Smooth muscle cell (in vitro differentiated cells): ENCODE results near the gene SENP8. TPM values are rescaled to one million over a fixed set of nuclear protein-coding genes. Genes with fewer than 3 reads are reported as not detected.
A peak's percentile ranks its signal among the peaks of the same experiment; 100 is the strongest.

Experiments used
- DNase-seq: peaks from one replicate; lab custom pipeline; 2025; ENCODE audit not compliant: unreplicated experiment; lab: John Stamatoyannopoulos, UW
- H2AFZ ChIP-seq: fragments of 200-600 bp; sonication (generic); 2 replicates; pipeline ENCODE4 v1.6.0; 2016; ENCODE audit warnings: antibody characterized with exemption, low read depth, mild to moderate bottlenecking
- H3F3A ChIP-seq: fragments of 200-600 bp; sonication (generic); 2 replicates; pipeline ENCODE4 v1.6.0; 2017; ENCODE audit warnings: antibody characterized with exemption, low read depth
- H3K27ac ChIP-seq: fragments of 200-600 bp; sonication (generic); 2 replicates; pipeline ENCODE4 v1.5.1; 2016; ENCODE audit warnings: low read depth, mild to moderate bottlenecking
- H3K27me3 ChIP-seq: fragments of 200-600 bp; sonication (generic); 2 replicates; pipeline ENCODE4 v1.6.1; 2016; ENCODE audit warnings: low read depth, mild to moderate bottlenecking
- H3K36me3 ChIP-seq: fragments of 200-600 bp; sonication (generic); 2 replicates; pipeline ENCODE4 v1.5.1; 2016; ENCODE audit warnings: low read depth
- H3K4me1 ChIP-seq: fragments of 200-600 bp; sonication (generic); 2 replicates; pipeline ENCODE4 v1.5.1; 2016; ENCODE audit warnings: low read depth
- H3K4me2 ChIP-seq: fragments of 200-600 bp; sonication (generic); 2 replicates; pipeline ENCODE4 v1.6.0; 2016; ENCODE audit warnings: mild to moderate bottlenecking
- H3K4me3 ChIP-seq: fragments of 200-600 bp; sonication (generic); 2 replicates; pipeline ENCODE4 v1.5.1; 2016; ENCODE audit warnings: mild to moderate bottlenecking
- H3K79me2 ChIP-seq: fragments of 200-600 bp; sonication (generic); 2 replicates; pipeline ENCODE4 v1.6.0; 2016; ENCODE audit warnings: low read depth, mild to moderate bottlenecking
- H3K9ac ChIP-seq: fragments of 200-600 bp; sonication (generic); 2 replicates; pipeline ENCODE4 v1.6.0; 2016; ENCODE audit warnings: low read depth
- H3K9me3 ChIP-seq: fragments of 200-600 bp; sonication (generic); replicated peaks from 2 replicates; pipeline ENCODE4 v1.5.1; 2016; ENCODE audit warnings: low read depth
- H4K20me1 ChIP-seq: fragments of 200-600 bp; sonication (generic); 2 replicates; pipeline ENCODE4 v1.6.0; 2016; ENCODE audit warnings: low read depth
- WGBS: methylation state at CpG from one replicate; pipeline ENCODE4 v1.1.7; 2016; ENCODE audit warnings: low lambda C conversion rate; 5-methylcytosine and 5-hydroxymethylcytosine counted together
- polyA plus RNA-seq: library from polyadenylated mRNA; unstranded; fragments of >200 nt; fragmentation: Nextera tagmentation; extraction: Ambion mirVana; gene quantifications from 2 replicates; pipeline ENCODE4 v1.2.1, GENCODE V29; 2016
- total RNA-seq: library from RNA; depleted of rRNA; stranded (reverse); fragments of >200 nt; gene quantifications from 2 replicates; pipeline ENCODE4 v1.2.3, GENCODE V29; 2014
- TF ChIP-seq, protein P1 (sequence below): fragments of 200-600 bp; sonication (generic); IDR thresholded peaks from 2 replicates; pipeline ENCODE4 v1.5.1; 2017; ENCODE audit warnings: borderline replicate concordance, mild to moderate bottlenecking, antibody characterized with exemption; ENCODE audit not compliant: insufficient read depth, poor library complexity, severe bottlenecking

Gene SENP8
- total and polyA plus RNA-seq, 2 experiments from 2014 or later: 2.3 to 4.0 TPM

GRCh38 chr15:72112805-72113204 lies 5.4 kb upstream of the SENP8 start:
- H3K4me3 ChIP-seq: no peak overlapping the region
- H3K79me2 ChIP-seq: peaks cover 87% of the 10 kb centered on the region
- no peaks in the 10 kb centered on the region for H3K36me3 ChIP-seq
- H3F3A ChIP-seq: peaks cover 6% of the 10 kb centered on the region
- no peak overlapping the region for H3K9ac ChIP-seq
- no peak for DNase-seq
- TF ChIP-seq, protein P1, sequence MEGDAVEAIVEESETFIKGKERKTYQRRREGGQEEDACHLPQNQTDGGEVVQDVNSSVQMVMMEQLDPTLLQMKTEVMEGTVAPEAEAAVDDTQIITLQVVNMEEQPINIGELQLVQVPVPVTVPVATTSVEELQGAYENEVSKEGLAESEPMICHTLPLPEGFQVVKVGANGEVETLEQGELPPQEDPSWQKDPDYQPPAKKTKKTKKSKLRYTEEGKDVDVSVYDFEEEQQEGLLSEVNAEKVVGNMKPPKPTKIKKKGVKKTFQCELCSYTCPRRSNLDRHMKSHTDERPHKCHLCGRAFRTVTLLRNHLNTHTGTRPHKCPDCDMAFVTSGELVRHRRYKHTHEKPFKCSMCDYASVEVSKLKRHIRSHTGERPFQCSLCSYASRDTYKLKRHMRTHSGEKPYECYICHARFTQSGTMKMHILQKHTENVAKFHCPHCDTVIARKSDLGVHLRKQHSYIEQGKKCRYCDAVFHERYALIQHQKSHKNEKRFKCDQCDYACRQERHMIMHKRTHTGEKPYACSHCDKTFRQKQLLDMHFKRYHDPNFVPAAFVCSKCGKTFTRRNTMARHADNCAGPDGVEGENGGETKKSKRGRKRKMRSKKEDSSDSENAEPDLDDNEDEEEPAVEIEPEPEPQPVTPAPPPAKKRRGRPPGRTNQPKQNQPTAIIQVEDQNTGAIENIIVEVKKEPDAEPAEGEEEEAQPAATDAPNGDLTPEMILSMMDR: no peak
- H4K20me1 ChIP-seq: peaks cover 86% of the 10 kb centered on the region
- H3K27ac ChIP-seq: no peak overlapping the region
- no peak overlapping the region for H2AFZ ChIP-seq
- peaks cover 13% of the 10 kb centered on the region for H3K4me1 ChIP-seq
- H3K4me2 ChIP-seq: no peak overlapping the region
- no peaks in the 10 kb centered on the region for H3K27me3 ChIP-seq
- no peaks in the 10 kb centered on the region for H3K9me3 ChIP-seq

DNA sequence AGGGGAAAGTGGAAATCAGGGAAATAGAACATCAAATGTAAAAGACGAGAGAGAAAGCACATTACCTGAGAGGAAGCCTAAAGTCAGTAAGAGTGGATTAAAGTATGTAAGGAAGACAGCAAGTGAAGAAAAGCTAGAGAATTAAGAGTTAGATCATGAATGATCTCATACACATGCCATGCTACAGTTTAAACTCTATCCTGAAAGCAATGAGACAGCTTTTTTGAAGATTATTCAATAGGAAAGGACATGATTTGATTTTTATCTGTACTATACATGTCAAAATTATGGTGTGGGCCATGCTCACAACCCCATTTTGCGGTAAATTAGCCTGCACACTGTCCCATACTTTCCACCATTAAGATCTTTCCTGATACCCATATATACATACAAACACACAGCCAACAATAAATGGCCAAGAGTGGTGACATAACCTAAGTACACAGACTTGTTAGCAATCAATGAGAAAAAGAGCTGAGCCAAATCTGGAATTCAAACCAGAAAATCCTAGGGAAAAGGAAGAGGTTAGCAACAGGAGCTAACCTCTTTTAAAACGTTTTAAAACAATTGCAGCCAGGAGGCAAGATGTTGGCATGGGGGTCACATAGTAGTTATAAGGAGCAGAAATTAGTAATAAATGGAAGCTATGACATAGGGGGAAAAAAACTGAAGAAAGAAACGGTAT lies 4.7 kb upstream of the SENP8 start:
- Histone ChIP-seq H3K4me2 (no peak overlapping the region), H3K27me3 (no peaks in the 10 kb centered on the region), H3F3A (peaks cover 6% of the 10 kb centered on the region), H3K9ac (no peak overlapping the region), H2AFZ (no peak overlapping the region), H3K4me3 (no peak overlapping the region), H3K36me3 (no peaks in the 10 kb centered on the region), H3K27ac (no peak overlapping the region), H3K9me3 (no peaks in the 10 kb centered on the region), H3K79me2 (peaks cover 80% of the 10 kb centered on the region), H3K4me1 (peaks cover 10% of the 10 kb centered on the region), H4K20me1 (peaks cover 79% of the 10 kb centered on the region)
- TF ChIP-seq, protein P1: no peak
- DNase-seq: no peak
- WGBS: 85% methylated on average over 4 of the region's 4 CpGs

DNA sequence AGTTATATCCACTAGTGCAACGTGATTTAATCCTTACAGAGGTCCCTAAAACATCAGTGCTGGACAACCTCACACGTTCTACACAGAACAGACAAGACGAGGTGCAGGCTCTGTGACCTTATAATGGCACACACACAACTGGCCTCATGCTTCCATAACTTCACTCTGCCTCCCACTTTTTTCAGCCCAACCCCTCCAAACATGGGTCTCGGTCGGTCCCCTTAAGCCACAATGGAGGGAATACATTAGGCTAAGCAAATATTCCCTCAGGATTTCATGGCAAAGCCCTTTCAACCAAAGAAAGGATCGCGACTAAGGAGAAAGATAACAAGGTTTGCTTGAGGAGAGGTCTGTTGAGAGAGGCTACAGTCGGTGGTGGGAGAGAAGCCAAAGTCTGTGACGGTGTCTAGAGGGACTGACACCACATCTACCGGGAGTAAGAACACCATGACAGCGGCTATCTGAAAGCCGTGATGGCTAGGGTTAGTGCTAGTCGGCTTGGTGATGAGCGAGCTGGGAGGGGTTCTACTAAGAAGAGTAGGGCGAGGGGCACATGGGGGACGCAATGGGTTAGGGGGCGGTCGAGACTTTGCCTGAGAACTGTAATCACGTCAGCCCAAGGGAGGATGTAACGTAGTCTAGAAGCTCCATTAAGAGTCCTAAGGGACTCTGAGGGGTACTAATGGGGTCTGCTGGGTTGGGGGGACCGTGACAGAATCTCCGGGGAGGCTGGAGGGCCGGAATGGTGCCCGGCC lies 1.3 kb upstream of the SENP8 start:
- WGBS: 3% methylated on average over 24 of the region's 24 CpGs
- peaks cover 45% of the 10 kb centered on the region for H4K20me1 ChIP-seq
- peak overlapping the region; percentile 86 for H3K4me3 ChIP-seq
- H3F3A ChIP-seq: peaks cover 6% of the 10 kb centered on the region
- no peaks in the 10 kb centered on the region for H3K9me3 ChIP-seq
- H3K4me2 ChIP-seq: peak overlapping the region; percentile 88
- no peak for DNase-seq
- H3K79me2 ChIP-seq: peaks cover 49% of the 10 kb centered on the region
- peak overlapping the region; percentile 71 for H3K9ac ChIP-seq
- peak overlapping the region; percentile 98 for H3K27ac ChIP-seq
- H2AFZ ChIP-seq: peak overlapping the region; percentile 88
- no peaks in the 10 kb centered on the region for H3K27me3 ChIP-seq
- H3K4me1 ChIP-seq: peaks cover 13% of the 10 kb centered on the region
- TF ChIP-seq, protein P1: no peak
- no peaks in the 10 kb centered on the region for H3K36me3 ChIP-seq
